HEK293T (cell line): ENCODE measurements around the gene CENPVL3.

Experiments
- BHLHE40 ChIP-seq: fragments of 450-650 bp; IDR thresholded peaks from 2 replicates; pipeline ENCODE4 v1.6.1; 2016; ENCODE audit warnings: mild to moderate bottlenecking, moderate library complexity, borderline replicate concordance
- PKNOX1 ChIP-seq: fragments of 450-650 bp; IDR thresholded peaks from 2 replicates; pipeline ENCODE4 v1.6.1; 2016
- SP1 ChIP-seq: fragments of 450-650 bp; IDR thresholded peaks from 2 replicates; pipeline ENCODE4 v1.6.1; 2017

GRCh38 chrX:51606446-51606845, 12.3 kb downstream of the CENPVL3 start:
- no peak for TF ChIP-seq PKNOX1
- no peak for TF ChIP-seq SP1
- TF ChIP-seq BHLHE40 = no peak
